ENCODE data around the gene ZDHHC12.

DNA sequence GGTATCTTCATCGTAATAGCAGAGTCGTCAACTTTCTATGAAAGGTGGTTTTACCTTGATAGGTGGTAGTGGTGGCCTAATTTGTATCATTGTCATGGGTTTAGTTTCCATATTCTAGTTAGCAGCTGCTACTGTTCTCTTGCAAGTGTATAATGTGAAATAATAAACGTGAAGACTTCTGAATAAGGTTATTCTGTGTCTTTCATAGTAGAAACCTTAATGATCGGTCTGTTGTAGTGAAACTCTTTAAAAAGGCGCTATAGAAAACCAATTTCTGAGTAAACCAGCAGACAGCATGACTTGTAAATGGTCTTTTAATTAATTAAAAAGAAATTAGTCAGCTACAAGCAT lies 33.3 kb downstream of the ZDHHC12 start:
- TF ChIP-seq POLR2A (IDR thresholded peaks at IDR 0.05) (no peak), EP300 (IDR thresholded peaks at IDR 0.05) (no peak)
- TF ChIP-seq, protein P1, sequence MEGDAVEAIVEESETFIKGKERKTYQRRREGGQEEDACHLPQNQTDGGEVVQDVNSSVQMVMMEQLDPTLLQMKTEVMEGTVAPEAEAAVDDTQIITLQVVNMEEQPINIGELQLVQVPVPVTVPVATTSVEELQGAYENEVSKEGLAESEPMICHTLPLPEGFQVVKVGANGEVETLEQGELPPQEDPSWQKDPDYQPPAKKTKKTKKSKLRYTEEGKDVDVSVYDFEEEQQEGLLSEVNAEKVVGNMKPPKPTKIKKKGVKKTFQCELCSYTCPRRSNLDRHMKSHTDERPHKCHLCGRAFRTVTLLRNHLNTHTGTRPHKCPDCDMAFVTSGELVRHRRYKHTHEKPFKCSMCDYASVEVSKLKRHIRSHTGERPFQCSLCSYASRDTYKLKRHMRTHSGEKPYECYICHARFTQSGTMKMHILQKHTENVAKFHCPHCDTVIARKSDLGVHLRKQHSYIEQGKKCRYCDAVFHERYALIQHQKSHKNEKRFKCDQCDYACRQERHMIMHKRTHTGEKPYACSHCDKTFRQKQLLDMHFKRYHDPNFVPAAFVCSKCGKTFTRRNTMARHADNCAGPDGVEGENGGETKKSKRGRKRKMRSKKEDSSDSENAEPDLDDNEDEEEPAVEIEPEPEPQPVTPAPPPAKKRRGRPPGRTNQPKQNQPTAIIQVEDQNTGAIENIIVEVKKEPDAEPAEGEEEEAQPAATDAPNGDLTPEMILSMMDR (IDR thresholded peaks at IDR 0.05) = no peak
